ENCODE data around the gene GLG1. TPM values are rescaled to one million over a fixed set of nuclear protein-coding genes. Genes with fewer than 3 reads are reported as not detected.
"Not testable (repeated sequence)": the region's sequence is repeated elsewhere in the genome, so short reads cannot be mapped to it uniquely, and the experiment has no call there.

Gene GLG1
- polyA plus RNA-seq, 1 donor = 97.1 TPM

GRCh38 chr16:74409185-74409981 is 197.5 kb downstream of the GLG1 start:
- not testable (repeated sequence) for DNase-seq (ENCODE audit: low read depth)

- not testable (repeated sequence) for DNase-seq (ENCODE audit: low read depth)
Observed at GRCh38 chr16:74407362-74407705, 199.6 kb downstream of the GLG1 start.

- not testable (repeated sequence) for DNase-seq (ENCODE audit: low read depth)
Observed at GRCh38 chr16:74406600-74407361, 200.1 kb downstream of the GLG1 start.

- DNase-seq (ENCODE audit: low read depth) = not testable (repeated sequence)
Observed at GRCh38 chr16:74404148-74404933, 202.6 kb downstream of the GLG1 start.

- not testable (repeated sequence) for DNase-seq (ENCODE audit: low read depth)
Observed at GRCh38 chr16:74400238-74400637, 206.7 kb downstream of the GLG1 start.

- not testable (repeated sequence) for DNase-seq (ENCODE audit: low read depth)
Observed at GRCh38 chr16:74398212-74398895, 208.6 kb downstream of the GLG1 start.

Other genes with a start within 250 kb of the GLG1 start
- 1.3 TPM for gene NPIPB15, start 230.8 kb downstream of the GLG1 start, polyA plus RNA-seq (ENCODE audit: insufficient read length)
- 2.8 TPM for gene CLEC18B, start 185.6 kb downstream of the GLG1 start, polyA plus RNA-seq (ENCODE audit: insufficient read length)
- 9.1 TPM for gene RFWD3, start 59.8 kb upstream of the GLG1 start, polyA plus RNA-seq (ENCODE audit: insufficient read length)
- gene MLKL, start 93.7 kb upstream of the GLG1 start, polyA plus RNA-seq (ENCODE audit: insufficient read length) = 2.8 TPM
- 0.09 TPM for gene FA2H, start 167.7 kb upstream of the GLG1 start, polyA plus RNA-seq (ENCODE audit: insufficient read length)

All from forelimb muscle (tissue), 1 donor.